Measurements from ENCODE around the gene ADAP1. TPM values are rescaled to one million over a fixed set of nuclear protein-coding genes. Genes with fewer than 3 reads are reported as not detected.

ADAP1 gene
- total RNA-seq, 1 donor from 2014 or later, result 0.30 TPM

DNA sequence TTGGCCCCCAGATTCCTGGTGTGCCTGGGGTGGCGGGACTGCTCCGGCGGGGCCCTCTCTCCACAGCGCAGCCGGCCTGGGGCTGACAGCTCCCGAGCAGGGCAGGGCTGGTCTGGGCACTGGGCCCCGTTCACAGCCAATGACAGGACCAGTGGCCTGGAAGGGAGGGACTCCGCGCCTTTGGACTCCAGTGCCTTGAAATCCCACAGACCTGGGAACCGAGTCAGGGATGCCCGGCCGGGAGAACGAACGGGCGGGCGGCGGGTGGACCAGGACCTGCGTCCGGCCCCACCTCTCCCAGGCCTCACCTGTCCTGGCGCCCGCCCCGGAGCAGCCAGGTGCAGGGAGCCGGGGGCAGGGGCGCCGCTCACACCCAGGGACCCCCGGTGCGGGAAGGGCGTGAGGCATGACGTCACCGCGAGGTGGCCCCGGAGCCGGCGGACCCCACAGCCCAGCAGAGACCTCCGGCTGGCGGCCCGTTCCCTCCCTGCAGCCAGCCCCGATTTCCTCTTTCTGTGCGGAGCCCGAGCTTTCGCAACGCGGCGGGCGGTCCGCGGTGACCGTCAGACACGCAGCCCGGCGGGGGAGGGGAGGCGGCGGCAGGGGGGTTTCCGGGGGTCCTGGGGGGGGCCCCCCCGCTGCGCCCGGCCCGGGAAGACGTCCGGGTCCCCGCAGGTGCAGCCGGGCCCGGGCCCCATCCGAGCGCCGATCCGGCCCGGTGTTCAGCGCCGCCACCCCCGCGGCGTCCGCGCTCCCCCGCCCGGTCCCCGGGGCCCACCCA lies 743 bp downstream of the ADAP1 start:
- H3K79me2 ChIP-seq (ENCODE audit: low read depth), result no peaks in the 10 kb centered on the region
- H2AFZ ChIP-seq (replicated peaks), result no peak overlapping the region

DNA sequence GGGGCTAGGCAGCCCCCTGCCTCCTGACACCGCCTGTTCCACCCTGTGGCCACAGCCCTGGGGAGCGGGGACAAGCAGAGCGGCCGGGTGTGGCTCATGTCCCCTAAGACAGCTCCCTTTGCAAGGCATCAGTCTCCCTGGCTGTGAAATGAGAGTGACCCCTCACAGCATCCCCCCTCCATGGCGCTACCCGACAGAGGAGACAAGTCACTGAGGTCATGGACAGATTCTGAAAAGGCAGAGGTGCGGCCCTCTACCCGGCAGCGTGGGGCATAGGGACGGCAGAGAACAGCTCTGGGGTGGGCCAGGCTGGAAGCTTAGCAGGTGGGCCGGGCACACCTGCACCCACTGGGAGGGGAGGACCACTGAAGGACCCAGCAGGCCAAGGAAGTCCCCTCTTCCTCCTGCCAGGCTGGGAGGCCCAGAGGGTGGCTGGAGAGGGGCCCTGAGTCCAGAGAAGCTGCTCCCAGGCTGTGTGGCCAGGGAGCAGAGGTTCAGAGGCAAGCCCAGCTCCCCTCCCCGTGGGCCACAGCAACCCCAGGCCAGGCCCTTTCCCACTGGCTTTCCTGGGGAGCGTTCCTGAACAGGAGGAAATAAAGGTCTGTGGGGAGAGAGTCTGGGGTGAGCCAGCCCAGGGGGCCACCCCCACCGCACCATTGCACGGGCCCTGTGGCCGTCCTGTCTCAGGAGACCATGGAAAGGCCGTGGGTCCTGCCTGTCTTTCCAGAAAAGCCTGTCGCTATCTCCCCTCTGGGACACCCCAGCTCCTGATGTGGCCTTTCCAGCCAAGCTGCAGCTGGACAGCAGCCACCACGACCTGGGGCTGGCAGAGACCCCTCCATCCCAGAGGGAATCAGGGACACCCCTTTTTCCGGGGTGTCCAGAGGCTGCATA lies 1.7 kb downstream of the ADAP1 start:
- no peaks in the 10 kb centered on the region for H3K79me2 ChIP-seq (ENCODE audit: low read depth)
- peaks cover 48% of the 10 kb centered on the region for H3K27me3 ChIP-seq
- peaks cover 11% of the 10 kb centered on the region for H3F3A ChIP-seq (ENCODE audit: low read depth)
- peak overlapping the region; percentile 55 for H3K4me3 Mint-ChIP-seq
- H3K4me3 ChIP-seq, result no peak overlapping the region
- H4K20me1 ChIP-seq (ENCODE audit: low read depth), result peaks cover 22% of the 10 kb centered on the region
- no peaks in the 10 kb centered on the region for H3K9me3 ChIP-seq (ENCODE audit: low read depth)
- peaks cover 5% of the 10 kb centered on the region for H3K4me1 ChIP-seq
- peak; percentile 2 for DNase-seq (ENCODE audit: low spot score)
- H3K27ac Mint-ChIP-seq, result no peak overlapping the region
- TF ChIP-seq, protein P1, sequence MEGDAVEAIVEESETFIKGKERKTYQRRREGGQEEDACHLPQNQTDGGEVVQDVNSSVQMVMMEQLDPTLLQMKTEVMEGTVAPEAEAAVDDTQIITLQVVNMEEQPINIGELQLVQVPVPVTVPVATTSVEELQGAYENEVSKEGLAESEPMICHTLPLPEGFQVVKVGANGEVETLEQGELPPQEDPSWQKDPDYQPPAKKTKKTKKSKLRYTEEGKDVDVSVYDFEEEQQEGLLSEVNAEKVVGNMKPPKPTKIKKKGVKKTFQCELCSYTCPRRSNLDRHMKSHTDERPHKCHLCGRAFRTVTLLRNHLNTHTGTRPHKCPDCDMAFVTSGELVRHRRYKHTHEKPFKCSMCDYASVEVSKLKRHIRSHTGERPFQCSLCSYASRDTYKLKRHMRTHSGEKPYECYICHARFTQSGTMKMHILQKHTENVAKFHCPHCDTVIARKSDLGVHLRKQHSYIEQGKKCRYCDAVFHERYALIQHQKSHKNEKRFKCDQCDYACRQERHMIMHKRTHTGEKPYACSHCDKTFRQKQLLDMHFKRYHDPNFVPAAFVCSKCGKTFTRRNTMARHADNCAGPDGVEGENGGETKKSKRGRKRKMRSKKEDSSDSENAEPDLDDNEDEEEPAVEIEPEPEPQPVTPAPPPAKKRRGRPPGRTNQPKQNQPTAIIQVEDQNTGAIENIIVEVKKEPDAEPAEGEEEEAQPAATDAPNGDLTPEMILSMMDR (IDR thresholded peaks at IDR 0.05), result no peak
- TF ChIP-seq EZH2 (IDR thresholded peaks at IDR 0.05) (no peak), EZH2phosphoT487 (IDR thresholded peaks at IDR 0.05) (no peak)
- H3K9ac ChIP-seq, result no peak overlapping the region
- H3K4me2 ChIP-seq, result no peak overlapping the region
- H3K4me1 Mint-ChIP-seq, result peaks cover 5% of the 10 kb centered on the region
- H3K27me3 Mint-ChIP-seq (ENCODE audit: insufficient read depth, low read depth), result peaks cover 24% of the 10 kb centered on the region
- H3K36me3 Mint-ChIP-seq, result no peaks in the 10 kb centered on the region
- H3K9me3 Mint-ChIP-seq, result no peaks in the 10 kb centered on the region
- H2AFZ ChIP-seq (replicated peaks), result no peak overlapping the region
- no peaks in the 10 kb centered on the region for H3K36me3 ChIP-seq
- no peak overlapping the region for H3K27ac ChIP-seq

More for the DNA sequence above, 743 bp downstream of the ADAP1 start:
- peak overlapping the region; percentile 86 for H3K4me2 ChIP-seq
- peaks cover 5% of the 10 kb centered on the region for H3K4me1 Mint-ChIP-seq
- H3K36me3 ChIP-seq, result no peaks in the 10 kb centered on the region
- peak overlapping the region; percentile 50 for H3K4me3 Mint-ChIP-seq
- H4K20me1 ChIP-seq (ENCODE audit: low read depth), result peaks cover 22% of the 10 kb centered on the region
- DNase-seq (ENCODE audit: low spot score), result peak; percentile 63
- peaks cover 11% of the 10 kb centered on the region for H3F3A ChIP-seq (ENCODE audit: low read depth)
- peaks cover 48% of the 10 kb centered on the region for H3K27me3 ChIP-seq
- H3K4me3 ChIP-seq, result peak overlapping the region; percentile 53
- H3K9me3 Mint-ChIP-seq, result no peaks in the 10 kb centered on the region
- no peak overlapping the region for H3K27ac ChIP-seq
- no peaks in the 10 kb centered on the region for H3K36me3 Mint-ChIP-seq
- no peak overlapping the region for H3K9ac ChIP-seq
- H3K4me1 ChIP-seq, result peaks cover 5% of the 10 kb centered on the region
- H3K27ac Mint-ChIP-seq, result no peak overlapping the region
- TF ChIP-seq, protein P1 (IDR thresholded peaks at IDR 0.05), result no peak
- TF ChIP-seq EZH2phosphoT487 (IDR thresholded peaks at IDR 0.05) (peak; percentile 86), EZH2 (IDR thresholded peaks at IDR 0.05) (peak; percentile 94)
- H3K27me3 Mint-ChIP-seq (ENCODE audit: insufficient read depth, low read depth), result peaks cover 22% of the 10 kb centered on the region
- H3K9me3 ChIP-seq (ENCODE audit: low read depth), result no peaks in the 10 kb centered on the region

DNA sequence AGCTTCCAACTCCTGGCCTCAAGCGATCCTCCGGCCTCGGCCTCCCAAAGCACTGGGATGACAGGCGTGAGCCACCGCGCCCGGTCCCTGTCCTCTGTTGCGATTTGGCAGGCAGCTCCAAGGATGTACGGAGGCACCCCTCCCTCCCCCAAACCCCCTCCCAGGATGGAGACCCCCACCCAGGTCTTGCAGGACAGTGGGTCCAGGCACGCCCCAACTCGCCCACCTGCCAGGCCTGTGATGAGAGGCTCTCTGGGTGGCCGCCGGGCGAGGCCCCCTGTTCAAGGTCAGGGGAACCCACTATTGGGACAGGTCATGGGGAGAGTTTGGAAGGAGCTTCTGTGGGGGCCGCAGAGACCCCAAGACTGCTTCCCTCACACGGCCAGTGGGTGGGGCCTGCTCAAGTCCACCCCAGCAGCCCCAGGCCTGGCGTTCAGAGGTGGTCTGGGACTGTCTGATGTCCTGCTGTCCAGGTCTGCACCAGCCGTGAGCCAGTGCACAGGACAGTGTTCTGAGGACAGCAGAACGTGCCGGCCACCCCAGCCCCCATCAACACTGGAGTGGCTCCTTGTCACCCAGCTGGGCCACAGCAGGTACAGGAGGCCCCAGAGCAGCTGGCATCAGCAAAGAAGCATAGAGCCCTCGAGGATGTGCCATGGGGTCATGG lies 2.5 kb downstream of the ADAP1 start:
- Histone ChIP-seq H3F3A (ENCODE audit: low read depth) (peaks cover 5% of the 10 kb centered on the region), H3K9ac (no peak overlapping the region), H3K27ac (no peak overlapping the region), H3K79me2 (ENCODE audit: low read depth) (no peaks in the 10 kb centered on the region), H3K4me1 (peaks cover 5% of the 10 kb centered on the region), H3K4me3 (no peak overlapping the region), H3K36me3 (no peaks in the 10 kb centered on the region), H3K27me3 (peaks cover 48% of the 10 kb centered on the region), H3K4me2 (no peak overlapping the region), H4K20me1 (ENCODE audit: low read depth) (peaks cover 22% of the 10 kb centered on the region), H2AFZ (replicated peaks) (no peak overlapping the region), H3K9me3 (ENCODE audit: low read depth) (no peaks in the 10 kb centered on the region)
- TF ChIP-seq EZH2phosphoT487 (IDR thresholded peaks at IDR 0.05) (no peak), EZH2 (IDR thresholded peaks at IDR 0.05) (no peak)
- TF ChIP-seq, protein P1 (IDR thresholded peaks at IDR 0.05), result no peak
- no peak overlapping the region for H3K27ac Mint-ChIP-seq
- no peaks in the 10 kb centered on the region for H3K9me3 Mint-ChIP-seq
- peaks cover 24% of the 10 kb centered on the region for H3K27me3 Mint-ChIP-seq (ENCODE audit: insufficient read depth, low read depth)
- H3K36me3 Mint-ChIP-seq, result no peaks in the 10 kb centered on the region
- peaks cover 3% of the 10 kb centered on the region for H3K4me1 Mint-ChIP-seq
- DNase-seq (ENCODE audit: low spot score), result peak; percentile 1
- H3K4me3 Mint-ChIP-seq, result no peak overlapping the region
